Liver (tissue), 9 donors: ENCODE results near the gene SUCLG2. TPM values are rescaled to one million over a fixed set of nuclear protein-coding genes. Genes with fewer than 3 reads are reported as not detected.

Source experiments
- DNase-seq: peaks from one replicate; pipeline ENCODE4 v3.0.0-alpha.2; 2017; ENCODE audit warnings: low spot score
- H3K27ac ChIP-seq, 2 donors: one replicate each; pipeline ENCODE4 v1.7.0; 2013; ENCODE audit warnings: inconsistent platforms in 2 of 2, low read length in 2 of 2, control low read depth in 1 of 2, low read depth in 1 of 2, mild to moderate bottlenecking in 1 of 2
- H3K27me3 ChIP-seq, 4 donors: one replicate each; pipeline versions ENCODE4 v1.6.1 to v1.7.0; 2013; ENCODE audit warnings: low read length in 3 of 4, inconsistent platforms in 1 of 4, mild to moderate bottlenecking in 1 of 4, moderate library complexity in 1 of 4; ENCODE audit not compliant: control insufficient read depth in 4 of 4, insufficient read depth in 4 of 4
- H3K36me3 ChIP-seq, 4 donors: one replicate each; pipeline versions ENCODE4 v1.6.1 to v1.7.0; 2013; ENCODE audit warnings: low read length in 3 of 4, mild to moderate bottlenecking in 3 of 4, low read depth in 1 of 4, moderate library complexity in 1 of 4; ENCODE audit not compliant: control insufficient read depth in 4 of 4, insufficient read depth in 3 of 4
- H3K4me1 ChIP-seq, 4 donors: one replicate each; pipeline versions ENCODE4 v1.6.1 to v1.7.0; 2013; ENCODE audit warnings: low read length in 3 of 4, mild to moderate bottlenecking in 3 of 4, moderate library complexity in 1 of 4; ENCODE audit not compliant: control insufficient read depth in 4 of 4, insufficient read depth in 4 of 4
- H3K4me3 ChIP-seq, 3 donors: one replicate each; pipeline versions ENCODE4 v1.6.1 to v1.7.0; 2013; ENCODE audit warnings: low read length in 3 of 3, control low read depth in 1 of 3, low read depth in 1 of 3, mild to moderate bottlenecking in 1 of 3
- H3K9ac ChIP-seq, 2 donors: one replicate each; pipeline ENCODE4 v1.7.0; 2013; ENCODE audit warnings: low read length in 2 of 2, mild to moderate bottlenecking in 2 of 2, moderate library complexity in 2 of 2, control low read depth in 1 of 2, low read depth in 1 of 2
- H3K9me3 ChIP-seq, 4 donors: one replicate each; pipeline versions ENCODE4 v1.6.1 to v1.7.0; 2013; ENCODE audit warnings: low read length in 3 of 4; ENCODE audit not compliant: control insufficient read depth in 4 of 4
- EGR1 ChIP-seq, 2 donors: IDR thresholded peaks; 2 replicates each; pipeline ENCODE4 v1.6.1; 2016 to 2018; ENCODE audit warnings: antibody characterized with exemption in 2 of 2, low read depth in 2 of 2
- FOXA1 ChIP-seq: IDR thresholded peaks from 2 replicates; pipeline ENCODE4 v1.6.1; 2016; ENCODE audit warnings: antibody characterized with exemption
- FOXA2 ChIP-seq: IDR thresholded peaks from 2 replicates; pipeline ENCODE4 v1.6.1; 2016; ENCODE audit warnings: antibody characterized with exemption
- GABPA ChIP-seq, 2 donors: IDR thresholded peaks in 1 of 2; conservative IDR thresholded peaks in 1 of 2; 2 replicates each; pipeline ENCODE4 v1.6.1; 2016; ENCODE audit warnings: antibody characterized with exemption in 2 of 2, mild to moderate bottlenecking in 1 of 2, moderate library complexity in 1 of 2
- HNF4A ChIP-seq, 2 donors: conservative IDR thresholded peaks; 2 replicates each; pipeline ENCODE4 v1.6.1; 2016; ENCODE audit warnings: antibody characterized with exemption in 2 of 2, mild to moderate bottlenecking in 2 of 2
- JUND ChIP-seq, 2 donors: IDR thresholded peaks; 2 replicates each; pipeline ENCODE4 v1.6.1; 2016; ENCODE audit warnings: antibody characterized with exemption in 2 of 2
- NR2F2 ChIP-seq: IDR thresholded peaks from 2 replicates; pipeline ENCODE4 v1.6.1; 2016; ENCODE audit warnings: antibody characterized with exemption
- RAD21 ChIP-seq, 2 donors: IDR thresholded peaks; 2 replicates each; pipeline ENCODE4 v1.6.1; 2016; ENCODE audit warnings: antibody characterized with exemption in 2 of 2, mild to moderate bottlenecking in 2 of 2
- RXRA ChIP-seq, 2 donors: IDR thresholded peaks; 2 replicates each; pipeline ENCODE4 v1.6.1; 2017 to 2018; ENCODE audit warnings: antibody characterized with exemption in 2 of 2, mild to moderate bottlenecking in 1 of 2
- SP1 ChIP-seq: IDR thresholded peaks from 2 replicates; pipeline ENCODE4 v1.6.1; 2018; ENCODE audit warnings: antibody characterized with exemption, mild to moderate bottlenecking
- YY1 ChIP-seq: IDR thresholded peaks from 2 replicates; pipeline ENCODE4 v1.6.1; 2016; ENCODE audit warnings: antibody characterized with exemption, mild to moderate bottlenecking
- WGBS: extraction: QIAGEN DNeasy Blood & Tissue Kit; methylation state at CpG from one replicate; pipeline ENCODE4 v1.1.7; 2013; 5-methylcytosine and 5-hydroxymethylcytosine counted together
- polyA plus RNA-seq, 2 donors: library from polyadenylated mRNA; stranded (reverse) in 1 of 2; unstranded in 1 of 2; fragments of 200-250 nt in 1 of 2; fragments of >200 nt in 1 of 2; fragmentation: Nextera tagmentation in 1 of 2; extraction: Ambion mirVana in 1 of 2; gene quantifications; one replicate each; pipeline versions ENCODE4 v1.2.1 to v1.2.3, GENCODE V29; 2013 to 2015
- total RNA-seq, 2 donors: library from RNA; depleted of rRNA; stranded (reverse); fragments of >200 nt; gene quantifications; one replicate each; pipeline ENCODE4 v1.2.3, GENCODE V29; 2014
- TF ChIP-seq, protein P1 (sequence below): IDR thresholded peaks from 2 replicates; pipeline ENCODE4 v1.6.1; 2016; ENCODE audit warnings: antibody characterized with exemption
- TF ChIP-seq, protein P2 (sequence below): IDR thresholded peaks from 2 replicates; pipeline ENCODE4 v1.6.1; 2016; ENCODE audit warnings: antibody characterized with exemption, mild to moderate bottlenecking
- TF ChIP-seq, protein P3 (sequence below): IDR thresholded peaks from 2 replicates; pipeline ENCODE4 v1.6.1; 2016; ENCODE audit warnings: antibody characterized with exemption
- TF ChIP-seq, protein P4 (sequence below): fragments of 150-350 bp; IDR thresholded peaks from 2 replicates; pipeline ENCODE4 v1.5.1; 2017; ENCODE audit warnings: improper control_type of control experiment, low read depth, low read length; ENCODE audit not compliant: missing input control
- donor health status: healthy.
- donor health status: healthy.
- donor health status: healthy.
- donor health status: healthy.
- donor health status: healthy.

Gene SUCLG2
- total and polyA plus RNA-seq, 4 donors: 45.3 to 114 (median 92.8) TPM

DNA sequence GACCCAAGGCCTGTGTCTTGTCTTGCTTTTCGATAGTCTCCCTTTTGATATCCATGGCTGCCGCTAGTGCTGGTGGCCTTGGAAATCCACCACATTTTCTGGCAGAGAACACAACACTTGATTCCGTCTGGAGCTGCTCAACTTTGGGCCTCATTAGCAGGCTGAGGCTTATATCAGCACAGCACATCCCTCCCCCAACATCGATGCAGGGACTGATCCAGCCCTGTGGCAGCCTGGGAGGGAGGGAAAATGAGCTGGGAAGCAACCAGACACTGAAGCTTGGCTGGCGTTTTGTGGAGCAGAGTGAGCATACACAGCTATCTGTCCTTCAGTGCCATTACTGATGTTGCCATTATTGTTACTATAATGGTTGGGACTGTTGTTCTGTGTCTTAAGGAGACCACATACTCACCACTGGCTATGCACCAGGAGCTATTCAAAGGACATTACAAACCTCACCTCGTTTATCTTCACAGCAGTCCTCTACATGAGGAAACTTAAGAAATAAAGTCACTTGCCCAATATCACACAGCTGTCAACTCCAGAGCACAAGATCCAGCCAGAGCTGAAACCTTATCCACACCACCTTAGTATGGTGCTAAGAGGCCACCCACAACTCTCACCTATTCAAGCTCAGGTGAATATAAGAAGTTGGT lies 102.9 kb downstream of the SUCLG2 start:
- H3K9ac ChIP-seq: no peak overlapping the region
- no peaks in the 10 kb centered on the region for H3K4me1 ChIP-seq
- no peaks in the 10 kb centered on the region for H3K27me3 ChIP-seq
- no peak for DNase-seq
- no peak overlapping the region for H3K4me3 ChIP-seq
- TF ChIP-seq, protein P1, sequence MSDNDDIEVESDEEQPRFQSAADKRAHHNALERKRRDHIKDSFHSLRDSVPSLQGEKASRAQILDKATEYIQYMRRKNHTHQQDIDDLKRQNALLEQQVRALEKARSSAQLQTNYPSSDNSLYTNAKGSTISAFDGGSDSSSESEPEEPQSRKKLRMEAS: no peak
- TF ChIP-seq FOXA2: no peak
- 87% methylated on average over 6 of the region's 6 CpGs for WGBS
- H3K9me3 ChIP-seq: no peaks in the 10 kb centered on the region
- peaks cover 0 to 6% (median 4%) of the 10 kb centered on the region in 4 donors for H3K36me3 ChIP-seq
- H3K27ac ChIP-seq: no peak overlapping the region

DNA sequence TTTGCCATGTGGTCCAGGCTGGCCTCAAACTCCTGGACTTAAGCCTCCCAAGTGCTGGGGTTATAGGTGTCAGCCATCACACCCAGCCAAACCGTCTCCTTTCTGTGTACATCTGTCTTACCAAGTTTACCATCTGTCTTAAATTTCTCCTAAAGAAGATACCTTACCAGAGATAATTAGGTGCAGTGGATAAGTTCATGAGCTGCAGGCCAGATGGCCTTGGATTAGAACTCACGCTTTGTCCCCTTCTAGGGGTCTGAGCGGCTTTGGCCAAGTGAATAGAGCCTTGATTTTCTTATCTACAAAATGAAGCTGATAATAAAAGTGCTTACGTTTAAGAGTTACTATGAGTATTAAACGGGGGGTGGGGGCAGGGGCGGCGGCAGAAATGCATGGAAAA lies 103.9 kb downstream of the SUCLG2 start:
- peaks cover 0 to 3% (median 2%) of the 10 kb centered on the region in 4 donors for H3K36me3 ChIP-seq
- 89% methylated on average over 7 of the region's 7 CpGs for WGBS
- TF ChIP-seq RXRA (IDR thresholded peaks at IDR 0.05) (no peak), FOXA1 (no peak), NR2F2 (no peak), SP1 (no peak), FOXA2 (no peak), EGR1 (IDR thresholded peaks at IDR 0.05; ENCODE audit: low read depth in 2 of 2) (no peak), GABPA (IDR thresholded peaks at IDR 0.05 in 1 of 2, conservative IDR thresholded peaks at IDR 0.05 in 1 of 2) (no peak), RAD21 (IDR thresholded peaks at IDR 0.05) (no peak), HNF4A (conservative IDR thresholded peaks at IDR 0.05) (no peak), JUND (IDR thresholded peaks at IDR 0.05) (no peak), YY1 (no peak)
- TF ChIP-seq, protein P2, sequence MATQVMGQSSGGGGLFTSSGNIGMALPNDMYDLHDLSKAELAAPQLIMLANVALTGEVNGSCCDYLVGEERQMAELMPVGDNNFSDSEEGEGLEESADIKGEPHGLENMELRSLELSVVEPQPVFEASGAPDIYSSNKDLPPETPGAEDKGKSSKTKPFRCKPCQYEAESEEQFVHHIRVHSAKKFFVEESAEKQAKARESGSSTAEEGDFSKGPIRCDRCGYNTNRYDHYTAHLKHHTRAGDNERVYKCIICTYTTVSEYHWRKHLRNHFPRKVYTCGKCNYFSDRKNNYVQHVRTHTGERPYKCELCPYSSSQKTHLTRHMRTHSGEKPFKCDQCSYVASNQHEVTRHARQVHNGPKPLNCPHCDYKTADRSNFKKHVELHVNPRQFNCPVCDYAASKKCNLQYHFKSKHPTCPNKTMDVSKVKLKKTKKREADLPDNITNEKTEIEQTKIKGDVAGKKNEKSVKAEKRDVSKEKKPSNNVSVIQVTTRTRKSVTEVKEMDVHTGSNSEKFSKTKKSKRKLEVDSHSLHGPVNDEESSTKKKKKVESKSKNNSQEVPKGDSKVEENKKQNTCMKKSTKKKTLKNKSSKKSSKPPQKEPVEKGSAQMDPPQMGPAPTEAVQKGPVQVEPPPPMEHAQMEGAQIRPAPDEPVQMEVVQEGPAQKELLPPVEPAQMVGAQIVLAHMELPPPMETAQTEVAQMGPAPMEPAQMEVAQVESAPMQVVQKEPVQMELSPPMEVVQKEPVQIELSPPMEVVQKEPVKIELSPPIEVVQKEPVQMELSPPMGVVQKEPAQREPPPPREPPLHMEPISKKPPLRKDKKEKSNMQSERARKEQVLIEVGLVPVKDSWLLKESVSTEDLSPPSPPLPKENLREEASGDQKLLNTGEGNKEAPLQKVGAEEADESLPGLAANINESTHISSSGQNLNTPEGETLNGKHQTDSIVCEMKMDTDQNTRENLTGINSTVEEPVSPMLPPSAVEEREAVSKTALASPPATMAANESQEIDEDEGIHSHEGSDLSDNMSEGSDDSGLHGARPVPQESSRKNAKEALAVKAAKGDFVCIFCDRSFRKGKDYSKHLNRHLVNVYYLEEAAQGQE: no peak
- TF ChIP-seq, protein P3, sequence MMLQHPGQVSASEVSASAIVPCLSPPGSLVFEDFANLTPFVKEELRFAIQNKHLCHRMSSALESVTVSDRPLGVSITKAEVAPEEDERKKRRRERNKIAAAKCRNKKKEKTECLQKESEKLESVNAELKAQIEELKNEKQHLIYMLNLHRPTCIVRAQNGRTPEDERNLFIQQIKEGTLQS: no peak
- TF ChIP-seq, protein P4, sequence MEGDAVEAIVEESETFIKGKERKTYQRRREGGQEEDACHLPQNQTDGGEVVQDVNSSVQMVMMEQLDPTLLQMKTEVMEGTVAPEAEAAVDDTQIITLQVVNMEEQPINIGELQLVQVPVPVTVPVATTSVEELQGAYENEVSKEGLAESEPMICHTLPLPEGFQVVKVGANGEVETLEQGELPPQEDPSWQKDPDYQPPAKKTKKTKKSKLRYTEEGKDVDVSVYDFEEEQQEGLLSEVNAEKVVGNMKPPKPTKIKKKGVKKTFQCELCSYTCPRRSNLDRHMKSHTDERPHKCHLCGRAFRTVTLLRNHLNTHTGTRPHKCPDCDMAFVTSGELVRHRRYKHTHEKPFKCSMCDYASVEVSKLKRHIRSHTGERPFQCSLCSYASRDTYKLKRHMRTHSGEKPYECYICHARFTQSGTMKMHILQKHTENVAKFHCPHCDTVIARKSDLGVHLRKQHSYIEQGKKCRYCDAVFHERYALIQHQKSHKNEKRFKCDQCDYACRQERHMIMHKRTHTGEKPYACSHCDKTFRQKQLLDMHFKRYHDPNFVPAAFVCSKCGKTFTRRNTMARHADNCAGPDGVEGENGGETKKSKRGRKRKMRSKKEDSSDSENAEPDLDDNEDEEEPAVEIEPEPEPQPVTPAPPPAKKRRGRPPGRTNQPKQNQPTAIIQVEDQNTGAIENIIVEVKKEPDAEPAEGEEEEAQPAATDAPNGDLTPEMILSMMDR: no peak
- H3K9ac ChIP-seq: no peak overlapping the region
- no peaks in the 10 kb centered on the region for H3K27me3 ChIP-seq
- no peak overlapping the region for H3K4me3 ChIP-seq
- H3K9me3 ChIP-seq: no peaks in the 10 kb centered on the region
- DNase-seq: no peak
- no peaks in the 10 kb centered on the region for H3K4me1 ChIP-seq
- H3K27ac ChIP-seq: no peak overlapping the region
